ENCODE data around the gene GNPDA1. TPM values are rescaled to one million over a fixed set of nuclear protein-coding genes. Genes with fewer than 3 reads are reported as not detected.

The GNPDA1 gene
- total and polyA plus RNA-seq, 10 donors: 13.9 to 35.7 (median 29.3) TPM

DNA sequence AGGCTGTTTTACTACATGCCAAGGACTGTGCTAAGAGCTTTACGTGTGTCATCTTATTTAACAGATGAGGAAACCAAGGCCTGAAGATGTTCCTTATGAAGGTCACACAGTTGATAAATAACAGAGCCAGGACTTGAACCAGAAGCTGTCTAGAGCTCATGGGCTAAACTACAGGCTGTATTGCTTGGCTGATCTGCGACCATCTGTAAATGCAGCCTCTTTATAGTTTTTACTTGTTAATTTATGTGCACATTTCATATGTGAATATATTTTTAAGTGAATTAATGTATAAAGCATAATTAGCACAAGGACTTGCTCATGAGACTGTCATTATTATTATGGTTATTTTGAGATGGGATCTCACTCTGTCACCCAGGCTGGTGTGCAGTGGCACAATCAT lies 19.3 kb upstream of the GNPDA1 start:
- intact Hi-C loops (cut with DNase I; ENCODE audit: low total_unique reads): no loop called here
- 82 to 97% (median 92%) methylated on average over 2 of the region's 2 CpGs for WGBS, 5 donors
- peaks cover 0 to 4% (median 0%) of the 10 kb centered on the region in 6 donors for H3K4me1 ChIP-seq
- H3K36me3 ChIP-seq: no peaks in the 10 kb centered on the region
- TF ChIP-seq, protein P1, sequence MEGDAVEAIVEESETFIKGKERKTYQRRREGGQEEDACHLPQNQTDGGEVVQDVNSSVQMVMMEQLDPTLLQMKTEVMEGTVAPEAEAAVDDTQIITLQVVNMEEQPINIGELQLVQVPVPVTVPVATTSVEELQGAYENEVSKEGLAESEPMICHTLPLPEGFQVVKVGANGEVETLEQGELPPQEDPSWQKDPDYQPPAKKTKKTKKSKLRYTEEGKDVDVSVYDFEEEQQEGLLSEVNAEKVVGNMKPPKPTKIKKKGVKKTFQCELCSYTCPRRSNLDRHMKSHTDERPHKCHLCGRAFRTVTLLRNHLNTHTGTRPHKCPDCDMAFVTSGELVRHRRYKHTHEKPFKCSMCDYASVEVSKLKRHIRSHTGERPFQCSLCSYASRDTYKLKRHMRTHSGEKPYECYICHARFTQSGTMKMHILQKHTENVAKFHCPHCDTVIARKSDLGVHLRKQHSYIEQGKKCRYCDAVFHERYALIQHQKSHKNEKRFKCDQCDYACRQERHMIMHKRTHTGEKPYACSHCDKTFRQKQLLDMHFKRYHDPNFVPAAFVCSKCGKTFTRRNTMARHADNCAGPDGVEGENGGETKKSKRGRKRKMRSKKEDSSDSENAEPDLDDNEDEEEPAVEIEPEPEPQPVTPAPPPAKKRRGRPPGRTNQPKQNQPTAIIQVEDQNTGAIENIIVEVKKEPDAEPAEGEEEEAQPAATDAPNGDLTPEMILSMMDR (IDR thresholded peaks at IDR 0.05 in 8 of 11, conservative IDR thresholded peaks at IDR 0.05 in 3 of 11): no peak
- TF ChIP-seq POLR2A (IDR thresholded peaks at IDR 0.05) (no peak), POLR2AphosphoS5 (IDR thresholded peaks at IDR 0.05) (no peak)
- H3K4me3 ChIP-seq: no peak overlapping the region
- no peak overlapping the region for H3K27ac ChIP-seq
- DNase-seq: no peak
- H3K9me3 ChIP-seq: no peaks in the 10 kb centered on the region
- peaks cover 0 to 5% (median 0%) of the 10 kb centered on the region in 7 donors for H3K27me3 ChIP-seq (replicated peaks in 1 of 7)

DNA sequence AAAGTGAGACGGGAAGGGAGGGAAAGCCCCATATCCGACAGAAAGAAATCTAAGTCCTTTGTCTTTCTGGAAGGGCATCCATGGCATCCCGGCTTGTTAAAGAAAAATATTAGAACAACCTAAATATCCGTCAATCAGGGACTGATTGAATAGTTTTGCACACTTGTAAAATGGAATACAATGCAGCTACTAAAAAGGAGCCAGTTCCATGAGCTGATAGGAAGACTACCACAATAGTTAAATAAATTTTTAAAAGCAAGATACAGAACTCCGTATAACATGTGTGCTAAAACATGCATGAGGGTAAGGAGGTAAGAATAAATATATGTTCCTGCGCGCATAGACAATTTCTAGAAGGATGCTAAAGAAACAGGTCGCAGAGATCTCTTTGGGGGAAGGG lies 12.8 kb upstream of the GNPDA1 start:
- peak overlapping the region in 4 of 8 donors; percentile 80 to 89 (median 82) for H3K27ac ChIP-seq
- peak overlapping the region in 3 of 8 donors; percentile 43 to 66 (median 46) for H3K4me3 ChIP-seq
- TF ChIP-seq, protein P1 (IDR thresholded peaks at IDR 0.05 in 8 of 11, conservative IDR thresholded peaks at IDR 0.05 in 3 of 11): no peak
- no peak for TF ChIP-seq POLR2A (IDR thresholded peaks at IDR 0.05)
- TF ChIP-seq POLR2AphosphoS5 (IDR thresholded peaks at IDR 0.05): no peak
- DNase-seq: no peak
- peaks cover 0 to 17% (median 15%) of the 10 kb centered on the region in 6 donors for H3K4me1 ChIP-seq
- intact Hi-C loops (cut with DNase I; ENCODE audit: low total_unique reads): no loop called here
- H3K9me3 ChIP-seq: peaks cover 0 to 4% (median 1%) of the 10 kb centered on the region in 8 donors
- no peaks in the 10 kb centered on the region for H3K36me3 ChIP-seq
- no peaks in the 10 kb centered on the region for H3K27me3 ChIP-seq (replicated peaks in 1 of 7)
- 76 to 85% (median 77%) methylated on average over 7 to 8 of the region's 8 CpGs for WGBS, 5 donors

DNA sequence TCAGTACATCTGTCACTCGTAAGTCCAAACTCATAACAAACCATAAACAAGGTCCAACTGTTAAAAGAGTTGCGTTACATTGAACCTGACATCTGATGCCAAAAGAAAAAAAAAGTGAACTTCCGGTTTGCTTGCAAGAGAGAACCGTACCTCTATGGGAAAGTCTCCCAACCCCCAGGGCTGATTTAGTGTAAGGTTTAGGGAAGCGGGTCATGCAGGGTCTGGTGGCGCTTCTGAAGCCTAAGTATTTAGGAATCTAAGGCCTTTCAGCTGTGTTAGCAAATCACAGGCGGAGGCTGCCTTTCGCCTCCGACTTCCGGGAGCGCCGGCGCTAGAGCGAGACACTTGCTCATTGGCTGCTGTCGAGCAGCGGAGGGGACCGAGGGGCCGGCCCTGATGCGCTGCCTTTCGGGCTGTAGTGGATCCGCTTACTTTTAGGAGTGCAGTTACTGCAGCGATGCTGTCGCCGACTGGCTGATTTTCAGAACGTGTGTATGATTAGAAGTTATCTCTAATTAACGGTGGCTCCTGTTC lies 12.0 kb upstream of the GNPDA1 start:
- H3K4me3 ChIP-seq: peak overlapping the region; percentile 18 to 66 (median 33)
- peak; percentile 96 for DNase-seq
- H3K9me3 ChIP-seq: peaks cover 0 to 10% (median 7%) of the 10 kb centered on the region in 8 donors
- no peaks in the 10 kb centered on the region for H3K27me3 ChIP-seq (replicated peaks in 1 of 7)
- intact Hi-C loops (cut with DNase I; ENCODE audit: low total_unique reads): no loop called here
- H3K27ac ChIP-seq: peak overlapping the region; percentile 77 to 89 (median 84)
- WGBS, 5 donors: 0 to 1% (median 1%) methylated on average over 18 to 26 of the region's 26 CpGs
- H3K4me1 ChIP-seq: peaks cover 0 to 17% (median 15%) of the 10 kb centered on the region in 6 donors
- no peaks in the 10 kb centered on the region for H3K36me3 ChIP-seq
- peak; percentile 74 to 87 (median 85) for TF ChIP-seq POLR2AphosphoS5 (IDR thresholded peaks at IDR 0.05)
- TF ChIP-seq POLR2A (IDR thresholded peaks at IDR 0.05): no peak

DNA sequence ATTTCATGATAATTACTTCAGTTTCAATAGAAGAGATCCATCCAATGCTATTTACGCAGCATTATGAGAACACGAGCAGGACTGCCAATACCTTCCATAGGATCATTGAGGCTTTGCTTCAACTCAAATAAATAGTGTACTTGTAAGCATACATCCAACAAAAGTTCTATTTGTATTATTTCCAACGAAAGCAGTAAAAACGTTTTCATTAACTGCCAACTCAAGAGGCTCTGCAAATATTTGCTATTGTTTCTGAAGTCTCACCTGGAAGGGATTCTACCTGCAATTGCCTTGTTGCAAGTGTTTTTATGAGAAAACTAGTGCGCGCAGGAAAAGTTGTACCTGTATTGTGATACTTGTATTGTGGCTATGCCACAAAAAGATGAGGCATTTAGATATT lies 11.0 kb upstream of the GNPDA1 start:
- Histone ChIP-seq H3K27me3 (replicated peaks in 1 of 7) (no peaks in the 10 kb centered on the region), H3K27ac (no peak overlapping the region), H3K36me3 (no peaks in the 10 kb centered on the region), H3K9me3 (peaks cover 0 to 10% (median 7%) of the 10 kb centered on the region in 8 donors), H3K4me3 (no peak overlapping the region), H3K4me1 (peaks cover 0 to 19% (median 15%) of the 10 kb centered on the region in 6 donors)
- no peak for DNase-seq
- WGBS, 5 donors: 88 to 91% (median 90%) methylated on average over 6 of the region's 6 CpGs
- intact Hi-C loops (cut with DNase I; ENCODE audit: low total_unique reads): no loop called here
- TF ChIP-seq POLR2AphosphoS5 (IDR thresholded peaks at IDR 0.05) (no peak), POLR2A (IDR thresholded peaks at IDR 0.05) (no peak)
- TF ChIP-seq, protein P1 (IDR thresholded peaks at IDR 0.05 in 8 of 11, conservative IDR thresholded peaks at IDR 0.05 in 3 of 11): no peak

Data from spleen (tissue), 11 donors.